Mucosa of descending colon (tissue), 3 donors: ENCODE results near the gene PHRF1. TPM values are rescaled to one million over a fixed set of nuclear protein-coding genes. Genes with fewer than 3 reads are reported as not detected.

Source experiments
- ATAC-seq: fragments of 200-7000 bp; cut with Tn5 transposase; one replicate; pipeline ENCODE4 v1.9.1; 2020; ENCODE audit warnings: mild to moderate bottlenecking, moderate library complexity
- DNase-seq, 3 donors: peaks; one replicate each; pipeline ENCODE4 v3.0.0-alpha.2; 2020
- H3K36me3 ChIP-seq: fragments of 200-600 bp; one replicate; pipeline ENCODE4 v1.8.0; 2021; ENCODE audit warnings: low read depth, mild to moderate bottlenecking
- H3K4me1 ChIP-seq: fragments of 200-600 bp; one replicate; pipeline ENCODE4 v1.8.0; 2021; ENCODE audit warnings: low read depth, mild to moderate bottlenecking
- H3K4me3 ChIP-seq: fragments of 200-600 bp; one replicate; pipeline ENCODE4 v1.8.0; 2021; ENCODE audit warnings: mild to moderate bottlenecking
- H3K9me3 ChIP-seq: fragments of 200-600 bp; one replicate; pipeline ENCODE4 v1.8.0; 2021; ENCODE audit warnings: mild to moderate bottlenecking
- intact Hi-C, 2 donors: fragments of 100-400 bp; cut with DNase I in 1 of 2; cut with micrococcal nuclease in 1 of 2; formaldehyde crosslinking; loops; one replicate each; pipeline versions ENCODE4 v1.11.0 to v1.11.1; 2022; cut with DNase I, micrococcal nuclease
- total RNA-seq, 3 donors: library from RNA; stranded (reverse); fragmentation: NEBNext Ultra II Directional in 2 of 3; extraction: Animal tissue kit (Norgen Biotek cat#: 25700) in 2 of 3; gene quantifications; one replicate each; pipeline versions ENCODE4 v1.2.1 to v1.2.4, GENCODE V29; 2021 to 2023
- TF ChIP-seq, protein P1 (sequence below): fragments of 200-600 bp; IDR thresholded peaks from one replicate; pipeline ENCODE4 v1.8.0; 2022; ENCODE audit warnings: antibody characterized with exemption, mild to moderate bottlenecking
- donor health status: DM: no; HTN: no; CAD: no; lungs with moderate emphysema.
- donor health status: DM: no; HTN: no; CAD: no.
- donor health status: DM: no; HTN: yes; CAD: no.

The PHRF1 gene
- total RNA-seq, 3 donors from 2014 or later, result 35.0 to 40.2 (median 35.0) TPM

DNA sequence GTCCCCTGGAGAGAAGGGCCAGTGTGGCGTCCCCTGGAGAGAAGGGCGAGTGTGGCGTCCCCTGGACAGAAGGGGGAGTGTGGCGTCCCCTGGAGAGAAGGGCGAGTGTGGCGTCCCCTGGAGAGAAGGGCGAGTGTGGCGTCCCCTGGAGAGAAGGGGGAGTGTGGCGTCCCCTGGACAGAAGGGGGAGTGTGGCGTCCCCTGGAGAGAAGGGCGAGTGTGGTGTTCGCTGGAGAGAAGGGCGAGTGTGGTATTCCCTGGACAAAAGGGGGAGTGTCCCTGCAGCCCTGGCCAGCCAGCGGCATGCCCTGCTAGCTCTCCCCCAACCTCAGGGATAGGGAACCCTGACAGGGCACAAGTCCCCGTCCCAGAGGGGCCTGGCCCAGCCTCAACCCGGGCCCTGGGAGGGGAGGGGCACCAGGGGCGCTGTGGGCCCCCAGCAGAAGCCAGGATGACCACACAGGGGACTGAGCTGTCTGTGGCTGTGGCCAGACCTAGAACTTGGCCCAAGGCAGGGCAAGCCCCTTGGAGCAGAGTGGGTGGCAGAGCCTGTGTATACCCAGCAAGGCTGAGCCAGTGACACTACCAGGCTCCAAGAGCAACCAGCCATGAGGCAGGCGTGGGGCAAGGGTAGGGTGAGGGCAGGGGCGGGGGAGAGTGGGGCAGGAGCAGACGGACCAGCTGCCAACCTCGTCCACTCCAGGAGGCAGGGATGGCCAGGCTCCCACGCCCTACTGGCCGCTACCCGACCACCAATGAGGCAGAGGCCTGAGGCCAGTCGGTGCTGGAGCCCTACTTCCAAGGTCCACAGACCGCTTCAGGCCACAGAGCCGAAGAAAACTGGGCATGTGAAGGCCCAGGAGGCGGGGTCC lies 45.1 kb upstream of the PHRF1 start:
- H3K36me3 ChIP-seq, result no peaks in the 10 kb centered on the region
- peaks cover 12% of the 10 kb centered on the region for H3K4me1 ChIP-seq
- no peak for DNase-seq
- TF ChIP-seq, protein P1, sequence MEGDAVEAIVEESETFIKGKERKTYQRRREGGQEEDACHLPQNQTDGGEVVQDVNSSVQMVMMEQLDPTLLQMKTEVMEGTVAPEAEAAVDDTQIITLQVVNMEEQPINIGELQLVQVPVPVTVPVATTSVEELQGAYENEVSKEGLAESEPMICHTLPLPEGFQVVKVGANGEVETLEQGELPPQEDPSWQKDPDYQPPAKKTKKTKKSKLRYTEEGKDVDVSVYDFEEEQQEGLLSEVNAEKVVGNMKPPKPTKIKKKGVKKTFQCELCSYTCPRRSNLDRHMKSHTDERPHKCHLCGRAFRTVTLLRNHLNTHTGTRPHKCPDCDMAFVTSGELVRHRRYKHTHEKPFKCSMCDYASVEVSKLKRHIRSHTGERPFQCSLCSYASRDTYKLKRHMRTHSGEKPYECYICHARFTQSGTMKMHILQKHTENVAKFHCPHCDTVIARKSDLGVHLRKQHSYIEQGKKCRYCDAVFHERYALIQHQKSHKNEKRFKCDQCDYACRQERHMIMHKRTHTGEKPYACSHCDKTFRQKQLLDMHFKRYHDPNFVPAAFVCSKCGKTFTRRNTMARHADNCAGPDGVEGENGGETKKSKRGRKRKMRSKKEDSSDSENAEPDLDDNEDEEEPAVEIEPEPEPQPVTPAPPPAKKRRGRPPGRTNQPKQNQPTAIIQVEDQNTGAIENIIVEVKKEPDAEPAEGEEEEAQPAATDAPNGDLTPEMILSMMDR, result no peak
- no peaks in the 10 kb centered on the region for H3K9me3 ChIP-seq
- intact Hi-C loops, result no loop called here
- no peak overlapping the region for H3K4me3 ChIP-seq
- ATAC-seq, result no peak

DNA sequence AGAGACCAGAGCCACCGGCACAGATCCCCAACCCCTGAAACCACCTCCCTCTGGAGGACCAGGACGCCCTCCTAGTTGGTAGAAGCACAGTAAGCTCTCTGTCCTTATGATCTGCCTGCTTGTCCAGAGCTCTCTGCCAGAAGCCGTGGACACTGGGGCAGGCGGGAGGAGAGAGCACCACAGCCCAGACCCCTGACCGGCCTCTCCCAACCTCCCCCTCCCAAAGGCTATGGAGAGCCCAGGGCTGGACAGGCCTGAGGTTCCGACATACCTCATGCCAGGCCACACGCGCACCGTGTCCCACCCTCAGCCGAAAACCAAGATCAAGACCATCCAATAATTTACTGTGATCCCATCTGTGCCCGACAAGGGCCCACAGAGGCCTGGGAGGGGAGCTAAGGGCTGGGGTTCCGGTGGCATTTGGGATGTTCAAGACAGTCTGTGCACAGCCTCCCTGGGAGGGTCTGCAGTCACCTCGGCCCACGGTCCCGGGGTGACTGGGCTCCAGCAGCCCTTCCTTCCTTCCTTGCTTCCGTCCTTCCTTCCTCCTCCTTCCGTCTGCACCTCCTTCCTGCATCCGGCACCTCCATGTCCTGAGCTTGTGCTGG lies 44.2 kb upstream of the PHRF1 start:
- Histone ChIP-seq H3K4me1 (peaks cover 12% of the 10 kb centered on the region), H3K4me3 (no peak overlapping the region), H3K9me3 (no peaks in the 10 kb centered on the region), H3K36me3 (no peaks in the 10 kb centered on the region)
- DNase-seq, result no peak
- no peak for ATAC-seq
- intact Hi-C loops, result no loop called here
- TF ChIP-seq, protein P1, result no peak

DNA sequence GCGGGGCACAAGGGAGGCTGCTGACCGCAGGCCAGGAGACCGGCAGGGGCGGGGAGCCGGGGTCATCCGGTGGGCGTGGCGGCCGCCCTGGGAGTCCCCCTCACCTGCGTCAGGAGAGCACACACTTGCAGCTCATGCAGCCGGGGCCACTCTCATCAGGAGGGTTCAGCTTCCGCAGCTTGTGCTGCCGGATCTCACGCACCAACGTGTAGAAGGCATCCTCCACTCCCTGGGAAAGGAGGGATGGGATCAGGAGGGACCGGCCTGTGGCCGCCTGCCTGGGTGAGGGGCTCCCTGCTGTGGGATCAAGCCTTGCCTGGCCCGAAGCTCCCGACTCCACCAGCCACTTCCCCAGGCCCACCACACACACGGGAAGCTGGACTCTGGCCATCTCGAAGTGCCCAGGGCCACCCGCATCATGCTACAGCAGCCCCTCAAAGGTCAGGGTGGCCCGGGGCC lies 43.7 kb upstream of the PHRF1 start:
- ATAC-seq (no peak), DNase-seq (peak in 1 of 3 donors; percentile 55)
- Histone ChIP-seq H3K36me3 (no peaks in the 10 kb centered on the region), H3K9me3 (no peaks in the 10 kb centered on the region), H3K4me3 (no peak overlapping the region), H3K4me1 (peaks cover 14% of the 10 kb centered on the region)
- intact Hi-C loops, result no loop called here
- TF ChIP-seq, protein P1, result no peak

DNA sequence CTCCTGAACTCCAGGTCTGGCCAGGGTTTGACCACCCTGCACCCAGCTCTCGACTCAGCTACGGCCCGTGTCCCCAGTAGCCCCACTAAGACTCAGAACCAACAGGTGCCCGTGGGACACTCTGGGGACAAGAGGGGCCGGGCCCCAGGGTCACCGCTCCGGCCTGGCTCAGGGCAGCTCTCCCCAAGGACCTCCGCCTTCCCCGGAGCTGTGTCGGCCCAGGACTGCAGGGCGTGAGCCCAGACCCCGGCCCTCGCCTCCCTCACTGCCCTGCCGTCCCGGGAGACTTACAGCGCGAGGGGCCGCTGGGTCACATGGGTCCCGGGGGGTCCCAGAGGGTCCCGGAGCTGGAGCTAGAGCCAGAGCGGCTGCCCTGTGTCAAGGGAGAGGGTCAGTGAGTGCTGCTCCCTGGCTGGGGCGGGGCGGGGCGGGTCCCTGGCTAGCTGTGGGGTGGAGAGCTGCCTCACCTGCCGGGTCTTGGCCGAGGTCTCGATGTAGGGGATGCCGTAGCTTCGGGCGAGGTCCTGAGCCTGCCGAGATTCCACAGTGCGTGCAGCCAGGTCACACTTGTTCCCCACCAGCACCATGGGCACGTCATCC lies 43.2 kb upstream of the PHRF1 start:
- Histone ChIP-seq H3K4me3 (no peak overlapping the region), H3K36me3 (no peaks in the 10 kb centered on the region), H3K9me3 (no peaks in the 10 kb centered on the region), H3K4me1 (peaks cover 19% of the 10 kb centered on the region)
- intact Hi-C loops, result no loop called here
- DNase-seq (peak in 1 of 3 donors; percentile 61), ATAC-seq (no peak)
- TF ChIP-seq, protein P1, result no peak

DNA sequence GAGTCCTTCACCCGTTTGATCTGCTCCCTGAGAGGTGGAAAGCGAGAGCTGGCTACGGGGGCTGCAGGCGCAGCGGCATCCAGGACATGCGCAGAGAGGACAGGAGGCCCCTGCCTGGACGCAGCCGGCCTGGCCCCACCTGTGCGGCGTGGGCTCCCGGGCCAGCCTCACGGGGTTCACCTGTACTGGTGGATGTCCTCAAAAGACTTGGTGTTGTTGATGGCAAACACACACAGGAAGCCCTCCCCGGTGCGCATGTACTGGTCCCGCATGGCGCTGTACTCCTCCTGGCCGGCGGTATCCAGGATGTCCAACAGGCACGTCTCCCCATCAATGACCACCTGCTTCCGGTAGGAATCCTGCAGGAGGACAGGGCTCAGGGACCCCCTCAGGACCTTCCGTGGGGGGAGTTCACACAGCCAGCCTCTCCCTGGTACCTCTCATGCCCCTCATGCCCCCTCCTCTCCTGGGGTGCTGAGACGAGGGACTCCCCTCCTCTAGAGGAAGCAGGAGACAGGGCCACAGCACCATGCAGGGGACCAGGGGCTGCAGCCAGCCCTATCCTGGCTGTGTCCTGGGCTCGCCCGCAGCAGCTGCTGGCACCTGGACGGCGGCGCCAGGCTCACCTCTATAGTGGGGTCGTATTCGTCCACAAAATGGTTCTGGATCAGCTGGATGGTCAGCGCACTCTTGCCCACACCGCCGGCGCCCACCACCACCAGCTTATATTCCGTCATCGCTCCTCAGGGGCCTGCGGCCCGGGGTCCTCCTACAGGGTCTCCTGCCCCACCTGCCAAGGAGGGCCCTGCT lies 42.5 kb upstream of the PHRF1 start:
- Histone ChIP-seq H3K9me3 (no peaks in the 10 kb centered on the region), H3K4me3 (no peak overlapping the region), H3K36me3 (no peaks in the 10 kb centered on the region), H3K4me1 (peaks cover 21% of the 10 kb centered on the region)
- TF ChIP-seq, protein P1, result no peak
- no peak for ATAC-seq
- intact Hi-C loops, result no loop called here
- no peak for DNase-seq
